NCI-H1436 (cell line): ENCODE results near the gene NACC1.

Source experiments
- DNase-seq: peaks from one replicate; lab custom pipeline; 2025; lab: John Stamatoyannopoulos, UW

The NACC1 gene

GRCh38 chr19:13117772-13118423 is at the start of gene NACC1:
Gene NACC1 (plus strand): TSS chr19:13118264. CDS start chr19:13135208, 16,944 bp downstream.
- DNase-seq: peak; percentile 92

GRCh38 chr19:13069415-13070359 is 48.4 kb upstream of the NACC1 start:
- no peak for DNase-seq

GRCh38 chr19:13070425-13071140 is 47.5 kb upstream of the NACC1 start:
- DNase-seq: no peak

GRCh38 chr19:13071444-13072187 is 46.4 kb upstream of the NACC1 start:
- DNase-seq: no peak

GRCh38 chr19:13072188-13072908 is 45.7 kb upstream of the NACC1 start:
- no peak for DNase-seq

- no peak for DNase-seq
These were observed 44.8 kb upstream of the NACC1 start for GRCh38 chr19:13073263-13073662.

- no peak for DNase-seq
These were observed 43.7 kb upstream of the NACC1 start for GRCh38 chr19:13074378-13074777.

GRCh38 chr19:13076320-13076719 is 41.7 kb upstream of the NACC1 start:
- DNase-seq: no peak

- no peak for DNase-seq
These were observed 41.3 kb upstream of the NACC1 start for GRCh38 chr19:13076787-13077186.

GRCh38 chr19:13077240-13077639 is 40.8 kb upstream of the NACC1 start:
- no peak for DNase-seq

GRCh38 chr19:13078381-13078780 is 39.7 kb upstream of the NACC1 start:
- no peak for DNase-seq

- DNase-seq: no peak
These were observed 39.0 kb upstream of the NACC1 start for GRCh38 chr19:13078897-13079541.

GRCh38 chr19:13079542-13079986 is 38.5 kb upstream of the NACC1 start:
- peak; percentile 61 for DNase-seq

GRCh38 chr19:13082192-13083007 is 35.7 kb upstream of the NACC1 start:
- peak; percentile 60 for DNase-seq

GRCh38 chr19:13083008-13083404 is 35.1 kb upstream of the NACC1 start:
- no peak for DNase-seq

GRCh38 chr19:13083627-13084026 is 34.4 kb upstream of the NACC1 start:
- no peak for DNase-seq

GRCh38 chr19:13085666-13086065 is 32.4 kb upstream of the NACC1 start:
- no peak for DNase-seq

- DNase-seq: no peak
These were observed 31.7 kb upstream of the NACC1 start for GRCh38 chr19:13086341-13086740.

GRCh38 chr19:13087295-13087694 is 30.8 kb upstream of the NACC1 start:
- no peak for DNase-seq
